Medulla oblongata (tissue), 1 donor: ENCODE results near the gene SAXO1.
"Not testable (repeated sequence)": the region's sequence is repeated elsewhere in the genome, so short reads cannot be mapped to it uniquely, and the experiment has no call there.

ENCODE experiments used
- DNase-seq: peaks from one replicate; pipeline ENCODE4 v3.0.0-alpha.2; 2015; ENCODE audit errors: extremely low spot score

SAXO1 gene

DNA sequence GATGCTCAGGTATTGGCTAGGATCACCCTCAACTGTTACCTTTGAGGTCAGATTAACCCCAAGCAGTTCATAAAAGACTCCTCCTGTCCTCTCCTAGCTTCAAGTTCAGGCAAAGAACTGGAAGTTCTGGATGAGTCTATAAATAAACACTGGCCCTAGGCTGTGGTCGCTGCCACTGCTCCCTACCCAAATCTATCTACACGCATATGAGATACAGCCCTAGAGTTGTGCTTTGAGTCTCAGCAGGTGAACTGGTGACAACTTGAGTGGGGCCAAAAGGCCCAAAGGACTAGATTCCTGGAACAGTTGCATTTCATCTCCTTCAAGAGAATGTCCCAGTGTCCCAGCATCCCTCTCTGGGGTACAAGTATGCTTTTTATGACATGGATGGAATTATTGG is 62.6 kb downstream of the SAXO1 start:
- no peak for DNase-seq

DNA sequence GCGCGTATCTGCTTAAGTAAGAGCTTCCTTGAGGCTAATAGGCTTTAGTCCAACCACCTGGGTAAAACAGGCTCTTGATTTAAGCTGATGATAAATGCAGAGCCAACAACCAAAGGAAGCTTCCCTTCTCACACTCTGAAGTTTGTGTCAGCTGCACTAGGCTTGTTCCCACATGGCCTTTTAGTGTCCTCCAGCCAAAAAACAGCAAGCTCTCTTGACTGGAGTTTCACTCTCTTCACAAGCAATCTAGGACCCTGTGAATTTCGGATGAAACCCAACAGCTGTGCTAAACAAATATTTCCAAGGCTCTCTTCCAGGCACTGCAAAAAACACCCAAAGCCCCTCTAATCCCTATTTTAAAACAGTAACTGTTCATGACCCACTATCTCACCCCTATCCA is 63.9 kb downstream of the SAXO1 start:
- DNase-seq = no peak

DNA sequence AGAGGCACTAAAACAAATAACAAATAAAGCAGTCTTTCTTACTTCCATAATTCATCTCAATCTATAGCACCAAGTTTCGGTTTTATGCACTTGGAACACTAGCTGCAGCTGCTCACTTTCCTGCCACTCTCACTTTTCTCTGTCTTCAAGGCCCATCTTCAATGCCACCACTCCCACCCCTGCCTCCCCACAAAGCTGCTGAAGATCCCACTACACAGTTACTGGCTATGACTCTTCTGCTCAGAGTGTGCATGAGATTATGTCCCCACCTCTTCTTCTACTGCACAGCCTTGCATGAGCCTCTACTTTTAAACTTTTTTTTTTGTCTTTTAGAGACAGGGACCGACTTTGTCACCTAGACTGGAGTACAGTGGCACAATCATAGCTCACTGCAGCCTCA is 77.4 kb downstream of the SAXO1 start:
- DNase-seq = no peak

- DNase-seq = no peak
Observed at GRCh38 chr9:18951936-18952335, 81.1 kb downstream of the SAXO1 start.

- DNase-seq = no peak
Observed at GRCh38 chr9:18947892-18948339, 85.1 kb downstream of the SAXO1 start.

DNA sequence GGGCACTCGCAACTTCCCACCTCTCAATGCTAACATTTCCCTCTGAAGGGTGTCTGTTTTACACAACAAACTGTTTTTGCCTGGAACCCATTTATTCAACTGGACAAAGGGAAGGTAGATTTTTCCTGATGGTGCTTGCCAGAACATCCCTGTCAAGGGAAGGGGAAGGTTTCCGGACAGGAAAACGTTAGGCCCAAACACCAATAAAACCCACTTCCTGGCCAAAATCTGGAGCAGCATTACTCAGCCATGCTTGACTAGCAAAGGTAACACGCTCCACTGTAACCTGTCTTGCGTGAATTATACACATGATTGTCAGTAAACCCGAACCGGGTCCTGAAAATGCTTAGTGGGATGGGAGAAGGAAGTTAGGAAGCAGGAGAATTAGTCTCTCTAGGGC is 90.2 kb downstream of the SAXO1 start:
- DNase-seq = no peak

- no peak for DNase-seq
Observed at GRCh38 chr9:18941060-18941740, 91.8 kb downstream of the SAXO1 start.

GRCh38 chr9:18939943-18940342 is 93.1 kb downstream of the SAXO1 start:
- no peak for DNase-seq

DNA sequence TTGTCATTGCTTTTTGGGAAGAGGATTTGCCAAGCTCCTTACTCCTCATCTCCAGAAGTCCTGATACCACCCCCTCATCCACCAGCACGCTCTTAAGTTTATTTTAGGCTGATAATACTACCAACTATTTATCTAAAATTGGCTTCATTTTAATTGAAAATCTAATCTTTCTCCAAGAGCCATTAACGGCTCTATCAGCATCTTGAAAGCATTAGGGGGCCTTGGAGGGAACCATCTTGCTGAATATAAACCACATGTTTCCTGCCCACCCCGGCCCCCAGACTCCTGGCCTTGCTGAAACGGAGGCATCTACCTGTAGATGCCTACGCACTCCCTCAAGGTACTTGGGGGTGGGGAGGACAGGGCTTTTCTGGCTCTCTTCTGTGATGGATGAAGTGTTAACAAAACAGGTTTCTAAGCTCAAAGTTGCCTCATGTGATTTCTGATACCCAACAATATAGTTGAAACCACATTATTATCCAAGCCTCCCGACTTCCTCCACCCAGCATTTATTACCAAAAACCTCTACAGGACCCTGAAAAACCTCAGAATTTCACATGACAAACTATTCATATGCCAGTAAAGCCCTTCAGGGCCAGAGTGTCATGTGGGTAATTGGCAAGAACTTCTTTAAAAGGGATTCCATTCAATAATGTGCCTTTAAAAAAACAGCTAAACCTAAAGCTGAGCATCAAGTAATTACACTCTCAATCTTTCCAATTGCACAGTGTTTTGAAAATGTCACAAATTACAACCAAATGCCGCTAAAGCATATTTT is 96.7 kb downstream of the SAXO1 start:
- DNase-seq = no peak

DNA sequence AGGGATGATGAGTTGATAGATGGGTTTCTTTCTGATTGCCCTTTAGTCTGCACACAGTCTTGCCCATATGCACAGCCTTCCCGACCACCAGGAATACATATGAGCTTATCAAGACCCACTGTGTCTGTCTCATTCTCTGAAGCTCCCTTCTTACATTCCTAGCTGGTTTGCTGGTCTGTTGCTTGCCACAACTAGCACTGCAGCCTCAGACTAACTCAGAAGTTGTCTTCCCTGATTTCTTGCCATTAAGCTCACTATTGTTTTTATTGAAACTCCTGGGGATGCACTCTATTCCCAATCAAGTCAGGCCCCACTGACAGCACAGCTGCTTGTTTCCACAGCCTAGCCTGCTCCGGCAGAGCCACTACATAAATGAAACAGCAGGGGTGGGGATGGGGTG is 97.5 kb downstream of the SAXO1 start:
- no peak for DNase-seq

- DNase-seq = not testable (repeated sequence)
Observed at GRCh38 chr9:18930611-18931010, 102.4 kb downstream of the SAXO1 start.

- no peak for DNase-seq
Observed at GRCh38 chr9:18928711-18929110, 104.3 kb downstream of the SAXO1 start.

GRCh38 chr9:18926513-18926912 is 106.5 kb downstream of the SAXO1 start:
- DNase-seq = no peak

DNA sequence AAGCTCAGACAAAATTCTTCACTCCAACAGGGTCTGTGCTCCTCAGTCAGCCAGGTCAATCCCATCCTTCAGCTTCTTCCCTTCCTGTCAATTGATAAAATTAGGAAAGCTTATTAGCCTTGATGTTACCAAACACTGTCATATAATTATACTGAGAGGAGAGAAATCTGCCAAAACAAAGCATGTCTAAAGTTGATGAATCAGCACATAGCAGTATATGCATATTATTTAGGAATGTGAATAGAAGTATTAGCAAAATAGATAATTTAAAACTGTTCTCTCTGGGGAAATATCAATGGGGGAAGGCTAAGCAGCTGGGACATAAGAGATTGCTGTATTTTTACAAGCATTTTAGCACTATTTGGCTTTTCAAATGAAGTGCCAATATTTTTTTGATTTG is 107.1 kb downstream of the SAXO1 start:
- DNase-seq = no peak

DNA sequence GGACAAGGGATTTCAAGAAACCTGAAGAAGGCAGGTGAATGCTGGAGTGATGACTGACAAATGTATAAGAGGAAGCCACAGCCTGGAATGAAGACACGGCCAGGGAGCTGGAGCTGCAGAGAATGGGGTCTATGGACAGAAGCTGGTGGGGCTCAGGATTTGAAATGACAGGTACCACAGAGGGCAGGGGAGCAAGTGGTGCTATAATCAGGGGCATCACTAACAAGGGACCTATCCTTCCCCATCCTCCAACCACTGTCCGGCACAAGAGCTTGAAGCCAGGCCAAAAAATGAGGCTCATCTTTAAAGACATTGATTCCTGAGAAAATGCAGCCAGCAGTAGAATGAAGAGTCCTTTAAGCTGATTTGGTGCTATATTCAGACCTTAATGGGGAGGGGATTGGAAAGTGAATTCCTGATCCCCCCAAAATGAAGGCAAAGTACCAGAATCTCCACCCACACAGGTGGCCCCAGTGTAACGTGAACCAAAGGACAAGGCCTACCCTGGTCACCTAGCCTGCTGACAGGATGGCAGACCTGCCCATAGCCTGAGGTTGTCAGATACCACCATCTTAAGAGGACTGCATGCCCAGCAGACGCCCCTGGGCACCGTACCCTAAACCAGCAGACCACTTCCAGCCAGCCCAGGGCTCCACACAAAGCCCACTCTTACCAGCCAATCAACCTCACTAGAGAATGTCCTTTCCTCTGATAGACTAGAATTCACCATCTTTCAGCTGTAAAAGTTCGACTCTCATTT is 109.2 kb downstream of the SAXO1 start:
- DNase-seq = no peak

- DNase-seq = no peak
Observed at GRCh38 chr9:18923167-18923566, 109.8 kb downstream of the SAXO1 start.

DNA sequence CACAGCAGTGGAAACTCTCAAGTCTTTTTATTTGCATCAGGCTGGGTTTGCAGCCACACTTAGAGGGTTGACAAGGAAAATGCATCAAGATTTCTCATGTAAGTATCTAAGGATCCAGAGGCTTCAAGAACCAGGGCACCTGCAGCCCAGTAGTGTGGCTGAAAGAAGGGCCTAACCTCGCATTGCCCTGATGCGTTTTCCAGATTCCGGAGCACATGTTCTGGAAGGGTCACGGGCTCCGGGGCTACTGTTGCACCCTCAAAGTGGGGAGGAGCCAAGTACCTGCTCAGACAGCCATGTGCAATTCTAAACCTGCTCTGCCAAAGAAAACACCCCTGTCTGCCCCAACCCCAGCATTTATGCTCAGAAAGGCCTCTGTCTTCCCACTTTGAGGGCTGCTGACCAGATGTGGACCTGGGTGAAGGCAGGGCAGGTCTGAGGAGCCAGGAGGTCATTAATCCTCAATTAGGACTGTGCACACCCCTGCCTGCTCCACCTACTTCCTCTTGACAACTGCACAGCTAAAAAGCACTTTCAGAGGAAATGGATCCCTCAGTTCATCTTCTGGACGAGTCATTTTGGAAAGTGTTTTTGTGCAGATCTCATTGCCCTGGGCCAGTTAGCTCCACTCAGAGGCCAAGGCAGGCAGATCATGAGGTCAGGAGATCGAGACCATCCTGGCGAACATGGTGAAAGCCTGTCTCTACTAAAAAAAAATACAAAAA is 110.7 kb downstream of the SAXO1 start:
- no peak for DNase-seq

DNA sequence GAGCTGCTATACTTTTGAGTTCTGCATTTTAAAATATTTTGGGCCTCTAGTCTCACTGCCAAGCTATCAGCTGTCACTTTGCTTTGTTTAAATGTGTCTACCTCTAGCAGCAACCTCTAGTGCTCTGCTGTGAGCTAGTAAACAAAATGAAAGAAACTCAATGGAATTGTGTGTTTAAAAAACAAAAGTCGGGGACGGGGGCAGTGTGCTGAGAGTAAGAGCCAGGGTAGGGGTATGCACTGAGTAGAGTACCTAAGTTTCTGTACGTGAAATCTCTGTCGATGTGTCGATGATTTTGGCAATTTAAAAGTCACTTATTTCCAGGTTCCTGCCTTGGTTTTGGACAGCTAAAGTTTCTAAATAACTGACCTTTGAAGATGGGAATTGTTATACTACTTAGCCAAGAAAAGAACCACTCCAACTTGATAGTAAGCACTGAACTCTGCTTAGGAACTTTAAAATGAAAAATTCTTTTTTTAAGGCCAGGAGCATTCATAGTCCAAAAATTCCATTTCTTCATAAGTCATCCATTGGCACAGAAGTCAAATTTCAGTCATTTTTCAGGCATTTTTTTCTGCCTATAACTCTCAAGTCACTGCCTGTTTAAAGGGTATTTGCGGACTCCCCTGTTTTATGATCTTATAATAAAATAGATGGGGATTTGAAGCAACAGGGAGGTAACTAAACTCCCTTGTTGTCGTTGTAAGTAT is 111.5 kb downstream of the SAXO1 start:
- no peak for DNase-seq

- no peak for DNase-seq
Observed at GRCh38 chr9:18920141-18921084, 112.6 kb downstream of the SAXO1 start.

GRCh38 chr9:18911714-18912342 is 121.2 kb downstream of the SAXO1 start:
- DNase-seq = no peak
